ENCODE measurements around the gene YKT6.

DNA sequence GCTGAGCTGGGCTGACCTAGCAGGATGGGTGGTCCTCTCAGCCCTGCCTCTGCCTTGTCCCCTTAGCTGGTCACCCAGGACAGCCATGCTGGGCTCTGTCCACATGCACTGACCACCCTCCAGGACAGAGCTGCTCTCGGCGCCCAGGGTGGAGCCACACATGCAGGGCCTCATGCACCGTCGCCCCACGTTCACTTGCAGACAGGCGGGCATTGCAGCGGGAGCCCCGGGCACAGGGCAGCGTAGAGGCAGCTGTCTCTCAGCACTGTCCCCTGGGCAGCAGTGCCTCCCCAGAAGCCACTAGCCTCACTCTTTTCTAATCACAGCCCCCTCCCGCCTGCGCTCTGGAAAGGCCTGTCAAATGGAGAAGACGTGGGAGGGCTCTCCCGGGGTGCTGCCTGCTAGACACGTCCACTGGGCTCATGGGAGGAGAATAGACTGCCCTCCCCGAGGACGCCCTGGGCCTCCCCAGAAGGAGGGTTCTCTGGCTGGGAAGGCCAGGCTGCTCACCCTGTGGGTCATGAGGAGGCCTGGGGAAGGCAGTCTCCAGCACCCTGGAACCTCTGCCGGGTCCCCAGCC is 37.4 kb downstream of the YKT6 start:
- TF ChIP-seq, protein P1, sequence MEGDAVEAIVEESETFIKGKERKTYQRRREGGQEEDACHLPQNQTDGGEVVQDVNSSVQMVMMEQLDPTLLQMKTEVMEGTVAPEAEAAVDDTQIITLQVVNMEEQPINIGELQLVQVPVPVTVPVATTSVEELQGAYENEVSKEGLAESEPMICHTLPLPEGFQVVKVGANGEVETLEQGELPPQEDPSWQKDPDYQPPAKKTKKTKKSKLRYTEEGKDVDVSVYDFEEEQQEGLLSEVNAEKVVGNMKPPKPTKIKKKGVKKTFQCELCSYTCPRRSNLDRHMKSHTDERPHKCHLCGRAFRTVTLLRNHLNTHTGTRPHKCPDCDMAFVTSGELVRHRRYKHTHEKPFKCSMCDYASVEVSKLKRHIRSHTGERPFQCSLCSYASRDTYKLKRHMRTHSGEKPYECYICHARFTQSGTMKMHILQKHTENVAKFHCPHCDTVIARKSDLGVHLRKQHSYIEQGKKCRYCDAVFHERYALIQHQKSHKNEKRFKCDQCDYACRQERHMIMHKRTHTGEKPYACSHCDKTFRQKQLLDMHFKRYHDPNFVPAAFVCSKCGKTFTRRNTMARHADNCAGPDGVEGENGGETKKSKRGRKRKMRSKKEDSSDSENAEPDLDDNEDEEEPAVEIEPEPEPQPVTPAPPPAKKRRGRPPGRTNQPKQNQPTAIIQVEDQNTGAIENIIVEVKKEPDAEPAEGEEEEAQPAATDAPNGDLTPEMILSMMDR (IDR thresholded peaks at IDR 0.05), result no peak
- no peak for TF ChIP-seq EZH2 (IDR thresholded peaks at IDR 0.05; ENCODE audit: borderline replicate concordance, insufficient read depth, low read depth, low read length, poor library complexity, severe bottlenecking)

Measured in B cell (primary cell).